Tibial artery (tissue), 4 donors: ENCODE results near the gene DACH2.

Experiments
- DNase-seq, 2 donors: peaks; one replicate each; pipeline ENCODE4 v3.0.0-alpha.2; 2019
- H3K27ac ChIP-seq, 2 donors: fragments of 200-600 bp; sonication (generic) in 1 of 2; 1 replicate in 1 of 2; 2 replicates in 1 of 2; pipeline ENCODE4 v1.5.1; 2018 to 2019; ENCODE audit warnings: mild to moderate bottlenecking in 1 of 2
- H3K27me3 ChIP-seq, 2 donors: fragments of 200-600 bp; sonication (generic) in 1 of 2; one replicate each; pipeline versions ENCODE4 v1.5.1 to v1.6.0; 2016 to 2019
- H3K36me3 ChIP-seq, 3 donors: fragments of 200-600 bp; sonication (generic) in 2 of 3; one replicate each; pipeline ENCODE4 v1.5.1; 2016 to 2019; ENCODE audit warnings: mild to moderate bottlenecking in 2 of 3
- H3K4me1 ChIP-seq, 4 donors: fragments of 200-600 bp; sonication (generic) in 2 of 4; 1 replicate in 3 of 4; 2 replicates in 1 of 4; pipeline ENCODE4 v1.5.1; 2016 to 2019
- H3K4me3 ChIP-seq, 2 donors: fragments of 200-600 bp; sonication (generic) in 1 of 2; 1 replicate in 1 of 2; 2 replicates in 1 of 2; pipeline ENCODE4 v1.5.1; 2018 to 2019; ENCODE audit warnings: mild to moderate bottlenecking in 2 of 2
- H3K9me3 ChIP-seq, 3 donors: fragments of 200-600 bp; sonication (generic) in 1 of 3; one replicate each; pipeline ENCODE4 v1.5.1; 2016 to 2019
- CTCF ChIP-seq, 2 experiments: fragments of 200-600 bp in 1 of 2; fragments of 450-650 bp in 1 of 2; IDR thresholded peaks; one replicate each; pipeline ENCODE4 v1.5.1; 2017 to 2019; ENCODE audit warnings: antibody characterized with exemption in 2 of 2, mild to moderate bottlenecking in 1 of 2, moderate library complexity in 1 of 2
- intact Hi-C: fragments of 100-400 bp; cut with DNase I; formaldehyde crosslinking; loops from one replicate; pipeline ENCODE4 v1.15.0; 2023; ENCODE audit warnings: low total_unique reads

Gene DACH2

GRCh38 chrX:86421771-86422170 lies 273.5 kb downstream of the DACH2 start:
- no peaks in the 10 kb centered on the region for H3K36me3 ChIP-seq
- H3K4me3 ChIP-seq: no peak overlapping the region
- intact Hi-C loops: no loop called here
- no peaks in the 10 kb centered on the region for H3K27me3 ChIP-seq
- TF ChIP-seq CTCF (IDR thresholded peaks at IDR 0.05): no peak
- H3K9me3 ChIP-seq: no peaks in the 10 kb centered on the region
- no peak overlapping the region for H3K27ac ChIP-seq
- H3K4me1 ChIP-seq: no peaks in the 10 kb centered on the region
- no peak for DNase-seq

GRCh38 chrX:86436116-86436515 lies 287.9 kb downstream of the DACH2 start:
- H3K4me1 ChIP-seq: no peaks in the 10 kb centered on the region
- no peaks in the 10 kb centered on the region for H3K9me3 ChIP-seq
- no peaks in the 10 kb centered on the region for H3K36me3 ChIP-seq

DNA sequence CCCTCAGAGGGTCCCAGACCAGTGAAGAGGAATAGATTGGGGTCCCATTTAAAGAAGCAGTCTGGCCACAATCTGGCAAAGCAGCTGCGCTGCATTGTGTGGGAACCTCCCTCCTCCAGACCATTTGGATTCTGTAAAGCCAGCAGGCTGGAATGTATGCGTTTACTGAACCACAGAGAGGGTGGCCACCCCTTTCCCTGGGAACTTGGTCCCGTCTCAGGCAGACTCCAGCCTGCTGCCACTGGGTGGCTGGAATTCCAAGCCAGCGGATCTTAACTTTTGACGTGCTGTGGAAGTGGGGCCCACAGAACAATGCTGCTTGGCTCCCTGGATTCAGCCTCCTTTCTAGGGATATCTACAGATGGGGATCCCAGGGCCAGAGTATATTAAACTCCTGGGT lies 307.2 kb downstream of the DACH2 start:
- H3K27ac ChIP-seq: no peak overlapping the region
- no peaks in the 10 kb centered on the region for H3K27me3 ChIP-seq
- TF ChIP-seq CTCF (IDR thresholded peaks at IDR 0.05): no peak
- H3K9me3 ChIP-seq: no peaks in the 10 kb centered on the region
- intact Hi-C loops: no loop called here
- no peaks in the 10 kb centered on the region for H3K4me1 ChIP-seq
- H3K4me3 ChIP-seq: no peak overlapping the region
- DNase-seq: no peak
- H3K36me3 ChIP-seq: no peaks in the 10 kb centered on the region

More at GRCh38 chrX:86436116-86436515, 287.9 kb downstream of the DACH2 start:
- TF ChIP-seq CTCF (IDR thresholded peaks at IDR 0.05): no peak
- no peak overlapping the region for H3K27ac ChIP-seq
- no peaks in the 10 kb centered on the region for H3K27me3 ChIP-seq
- DNase-seq: no peak
- no peak overlapping the region for H3K4me3 ChIP-seq
- intact Hi-C loops: no loop called here

DNA sequence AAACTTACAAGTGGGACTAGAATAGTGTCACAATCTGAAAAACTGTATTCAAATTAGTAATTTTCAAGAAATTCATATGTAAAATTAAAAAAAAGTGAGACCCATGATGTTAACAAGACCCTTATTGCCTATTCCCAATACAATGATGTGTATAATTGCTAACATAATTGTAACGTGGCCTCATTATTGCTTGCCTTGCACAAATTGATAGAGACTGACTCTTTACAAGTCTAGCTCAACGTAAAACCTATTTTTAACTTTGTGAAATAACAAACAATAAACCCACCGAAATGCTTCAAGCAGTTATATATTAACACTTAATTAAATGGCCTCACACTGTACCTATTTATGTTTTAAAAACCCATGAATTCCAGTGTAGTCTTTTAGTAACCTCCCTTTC lies 312.5 kb downstream of the DACH2 start:
- TF ChIP-seq CTCF (IDR thresholded peaks at IDR 0.05): no peak
- Histone ChIP-seq H3K27ac (no peak overlapping the region), H3K9me3 (no peaks in the 10 kb centered on the region), H3K36me3 (no peaks in the 10 kb centered on the region), H3K4me3 (no peak overlapping the region), H3K27me3 (no peaks in the 10 kb centered on the region), H3K4me1 (no peaks in the 10 kb centered on the region)
- no peak for DNase-seq
- intact Hi-C loops: no loop called here

DNA sequence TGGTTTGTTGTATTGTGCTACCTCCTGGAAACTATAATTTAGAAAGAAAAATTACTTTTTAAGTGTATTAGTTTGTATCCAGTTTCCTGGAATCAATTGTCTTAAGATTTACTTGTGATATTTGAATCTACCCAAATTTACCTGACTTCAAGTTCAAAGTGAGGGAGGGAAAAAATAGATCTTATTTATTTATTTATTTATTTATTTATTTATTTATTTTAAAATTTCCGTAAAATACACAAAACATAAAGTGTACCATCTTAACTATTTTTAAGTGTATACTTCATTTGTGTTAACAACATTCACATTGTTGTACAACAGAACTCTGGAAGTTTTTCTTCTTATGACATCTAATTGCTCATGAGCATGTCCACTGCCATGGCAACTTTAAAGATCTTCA lies 356.0 kb downstream of the DACH2 start:
- Histone ChIP-seq H3K27me3 (no peaks in the 10 kb centered on the region), H3K4me3 (no peak overlapping the region), H3K4me1 (no peaks in the 10 kb centered on the region), H3K27ac (no peak overlapping the region), H3K9me3 (no peaks in the 10 kb centered on the region), H3K36me3 (no peaks in the 10 kb centered on the region)
- intact Hi-C loops: no loop called here
- no peak for DNase-seq
- no peak for TF ChIP-seq CTCF (IDR thresholded peaks at IDR 0.05)

DNA sequence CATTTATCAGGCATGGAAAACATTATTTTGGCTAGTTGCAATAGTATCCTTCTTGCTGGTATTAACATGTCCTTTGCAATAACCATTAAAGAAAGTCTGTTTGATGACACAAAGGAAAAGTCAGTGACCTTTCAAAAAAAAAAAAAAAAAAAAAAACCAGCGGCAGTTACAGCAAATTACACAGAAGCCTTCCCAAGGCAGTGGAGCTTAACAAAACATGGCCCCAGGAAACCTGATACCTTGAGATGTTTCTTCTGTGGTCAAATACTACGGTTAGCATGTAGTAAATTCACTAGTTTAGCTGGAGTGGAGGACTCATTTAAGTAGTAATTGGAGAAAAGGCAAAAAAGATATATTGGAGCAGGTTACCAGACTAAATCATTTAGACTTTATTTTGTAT lies 359.1 kb downstream of the DACH2 start:
- intact Hi-C loops: no loop called here
- no peaks in the 10 kb centered on the region for H3K27me3 ChIP-seq
- DNase-seq: no peak
- H3K4me3 ChIP-seq: no peak overlapping the region
- H3K4me1 ChIP-seq: no peaks in the 10 kb centered on the region
- H3K36me3 ChIP-seq: no peaks in the 10 kb centered on the region
- no peak for TF ChIP-seq CTCF (IDR thresholded peaks at IDR 0.05)
- no peak overlapping the region for H3K27ac ChIP-seq
- H3K9me3 ChIP-seq: no peaks in the 10 kb centered on the region
